ENCODE data around the gene RNF212.

Gene RNF212

GRCh38 chr4:1092026-1092982 is 21.1 kb downstream of the RNF212 start:
- in situ Hi-C loops (cut with MboI; ENCODE audit: low sequenced_read_pairs): no loop called here

- in situ Hi-C loops (cut with MboI; ENCODE audit: low sequenced_read_pairs): no loop called here
Observed at GRCh38 chr4:1091561-1091995, 21.8 kb downstream of the RNF212 start.

- in situ Hi-C loops (cut with MboI; ENCODE audit: low sequenced_read_pairs): no loop called here
Observed at GRCh38 chr4:1090465-1091440, 22.6 kb downstream of the RNF212 start.

- in situ Hi-C loops (cut with MboI; ENCODE audit: low sequenced_read_pairs): no loop called here
Observed at GRCh38 chr4:1090036-1090435, 23.3 kb downstream of the RNF212 start.

- in situ Hi-C loops (cut with MboI; ENCODE audit: low sequenced_read_pairs): no loop called here
Observed at GRCh38 chr4:1087371-1087770, 26.0 kb downstream of the RNF212 start.

- in situ Hi-C loops (cut with MboI; ENCODE audit: low sequenced_read_pairs): no loop called here
Observed at GRCh38 chr4:1086011-1086410, 27.4 kb downstream of the RNF212 start.

- in situ Hi-C loops (cut with MboI; ENCODE audit: low sequenced_read_pairs): no loop called here
Observed at GRCh38 chr4:1085404-1085799, 28.0 kb downstream of the RNF212 start.

GRCh38 chr4:1084796-1085403 is 28.5 kb downstream of the RNF212 start:
- in situ Hi-C loops (cut with MboI; ENCODE audit: low sequenced_read_pairs): no loop called here

GRCh38 chr4:1084394-1084793 is 29.0 kb downstream of the RNF212 start:
- in situ Hi-C loops (cut with MboI; ENCODE audit: low sequenced_read_pairs): no loop called here

- in situ Hi-C loops (cut with MboI; ENCODE audit: low sequenced_read_pairs): no loop called here
Observed at GRCh38 chr4:1082215-1083182, 30.9 kb downstream of the RNF212 start.

- in situ Hi-C loops (cut with MboI; ENCODE audit: low sequenced_read_pairs): no loop called here
Observed at GRCh38 chr4:1081689-1082040, 31.7 kb downstream of the RNF212 start.

- in situ Hi-C loops (cut with MboI; ENCODE audit: low sequenced_read_pairs): no loop called here
Observed at GRCh38 chr4:1080961-1081688, 32.2 kb downstream of the RNF212 start.

- in situ Hi-C loops (cut with MboI; ENCODE audit: low sequenced_read_pairs): no loop called here
Observed at GRCh38 chr4:1080432-1080831, 32.9 kb downstream of the RNF212 start.

GRCh38 chr4:1079711-1080265 is 33.6 kb downstream of the RNF212 start:
- in situ Hi-C loops (cut with MboI; ENCODE audit: low sequenced_read_pairs): no loop called here

- in situ Hi-C loops (cut with MboI; ENCODE audit: low sequenced_read_pairs): no loop called here
Observed at GRCh38 chr4:1078490-1078889, 34.9 kb downstream of the RNF212 start.

GRCh38 chr4:1077711-1078477 is 35.5 kb downstream of the RNF212 start:
- in situ Hi-C loops (cut with MboI; ENCODE audit: low sequenced_read_pairs): no loop called here

- in situ Hi-C loops (cut with MboI; ENCODE audit: low sequenced_read_pairs): no loop called here
Observed at GRCh38 chr4:1075809-1076699, 37.3 kb downstream of the RNF212 start.
